ENCODE results near the gene CAMK2G.
A peak's percentile ranks its signal among the peaks of the same experiment; 100 is the strongest.
"Not testable (repeated sequence)": the region's sequence is repeated elsewhere in the genome, so short reads cannot be mapped to it uniquely, and the experiment has no call there.

Gene CAMK2G

GRCh38 chr10:73810735-73811465, 63.5 kb downstream of the CAMK2G start:
- peak; percentile 75 for DNase-seq (ENCODE audit: low spot score)

- no peak for DNase-seq (ENCODE audit: low spot score)
These were observed 64.0 kb downstream of the CAMK2G start for GRCh38 chr10:73810358-73810734.

- DNase-seq (ENCODE audit: low spot score), result no peak
These were observed 65.1 kb downstream of the CAMK2G start for GRCh38 chr10:73809061-73809818.

- DNase-seq (ENCODE audit: low spot score), result no peak
These were observed 66.1 kb downstream of the CAMK2G start for GRCh38 chr10:73808021-73808815.

GRCh38 chr10:73807471-73807870, 66.9 kb downstream of the CAMK2G start:
- DNase-seq (ENCODE audit: low spot score), result no peak

- DNase-seq (ENCODE audit: low spot score), result no peak
These were observed 68.0 kb downstream of the CAMK2G start for GRCh38 chr10:73806176-73806950.

- DNase-seq (ENCODE audit: low spot score), result no peak
These were observed 70.6 kb downstream of the CAMK2G start for GRCh38 chr10:73803680-73804286.

GRCh38 chr10:73802276-73802991, 71.9 kb downstream of the CAMK2G start:
- DNase-seq (ENCODE audit: low spot score), result no peak

- no peak for DNase-seq (ENCODE audit: low spot score)
These were observed 73.1 kb downstream of the CAMK2G start for GRCh38 chr10:73801253-73801590.

- DNase-seq (ENCODE audit: low spot score), result no peak
These were observed 73.6 kb downstream of the CAMK2G start for GRCh38 chr10:73800560-73801252.

- no peak for DNase-seq (ENCODE audit: low spot score)
These were observed 74.3 kb downstream of the CAMK2G start for GRCh38 chr10:73799899-73800559.

- no peak for DNase-seq (ENCODE audit: low spot score)
These were observed 75.3 kb downstream of the CAMK2G start for GRCh38 chr10:73798927-73799560.

- no peak for DNase-seq (ENCODE audit: low spot score)
These were observed 76.3 kb downstream of the CAMK2G start for GRCh38 chr10:73798087-73798486.

GRCh38 chr10:73797324-73798025, 76.9 kb downstream of the CAMK2G start:
- no peak for DNase-seq (ENCODE audit: low spot score)

- no peak for DNase-seq (ENCODE audit: low spot score)
These were observed 77.6 kb downstream of the CAMK2G start for GRCh38 chr10:73796766-73797165.

- not testable (repeated sequence) for DNase-seq (ENCODE audit: low spot score)
These were observed 78.3 kb downstream of the CAMK2G start for GRCh38 chr10:73796035-73796434.

- DNase-seq (ENCODE audit: low spot score), result not testable (repeated sequence)
These were observed 78.9 kb downstream of the CAMK2G start for GRCh38 chr10:73795491-73795890.

GRCh38 chr10:73793456-73793855, 80.9 kb downstream of the CAMK2G start:
- no peak for DNase-seq (ENCODE audit: low spot score)

All from left forelimb (tissue), 1 donor.